Measurements from ENCODE around the gene CCDC88B. TPM values are rescaled to one million over a fixed set of nuclear protein-coding genes. Genes with fewer than 3 reads are reported as not detected.

Gene CCDC88B
- total and polyA plus RNA-seq, 2 experiments from 2014 or later, result 1.8 to 2.6 TPM

DNA sequence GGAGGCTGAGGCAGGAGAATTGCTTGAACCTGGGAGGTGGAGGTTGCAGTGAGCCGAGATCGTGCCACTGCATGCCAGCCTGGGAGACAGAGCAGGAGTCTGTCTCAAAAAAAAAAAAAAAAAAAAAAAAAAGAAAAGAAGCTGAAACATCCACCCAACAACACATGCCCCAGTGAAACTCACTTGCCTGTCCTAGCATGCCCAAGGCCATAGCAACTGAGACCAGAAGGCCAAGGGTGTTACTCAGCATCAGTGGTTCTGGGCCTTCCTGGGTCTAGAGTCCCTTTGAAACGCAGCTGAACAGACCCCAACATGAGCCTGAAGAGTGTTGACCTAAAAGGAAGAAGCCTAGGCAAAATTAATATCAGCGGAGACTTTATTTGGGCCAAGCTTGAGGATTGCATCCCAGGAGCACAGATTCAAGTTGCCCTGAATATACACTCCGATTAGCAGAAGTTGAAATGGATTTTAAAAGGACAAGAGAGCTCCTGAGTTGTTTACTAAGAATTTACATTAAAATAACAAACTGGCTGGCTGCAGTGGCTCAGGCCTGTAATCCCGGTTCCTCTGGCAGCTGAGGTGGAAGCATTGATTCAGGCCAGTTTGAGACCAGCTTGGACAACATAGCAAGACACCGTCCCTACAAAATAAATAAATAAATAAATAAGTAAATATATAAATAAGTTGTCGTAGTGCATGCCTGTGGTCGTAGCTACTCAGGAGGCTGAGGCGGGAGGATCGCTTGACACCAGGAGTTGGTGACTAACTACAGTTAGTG, 15.1 kb upstream of the CCDC88B start:
- H3F3A ChIP-seq (ENCODE audit: insufficient read depth), result no peaks in the 10 kb centered on the region
- TF ChIP-seq EZH2 (IDR thresholded peaks at IDR 0.05; ENCODE audit: insufficient read depth, poor library complexity, severe bottlenecking) (no peak), EZH2phosphoT487 (IDR thresholded peaks at IDR 0.05; ENCODE audit: insufficient read depth, low read depth) (no peak)
- no peak for DNase-seq
- H3K9me3 ChIP-seq (ENCODE audit: low read depth), result no peaks in the 10 kb centered on the region
- H2AFZ ChIP-seq, result no peak overlapping the region
- no peaks in the 10 kb centered on the region for H4K20me1 ChIP-seq (ENCODE audit: insufficient read depth)
- H3K9me2 ChIP-seq (ENCODE audit: insufficient read depth), result no peaks in the 10 kb centered on the region
- whole genome bisulfite sequencing, 2 experiments (ENCODE audit: low coverage in 1 of 2, low lambda C conversion rate in 2 of 2, missing lambda C conversion rate in 2 of 2), result 74 to 78% methylated on average over 11 of the region's 11 CpGs
- no peaks in the 10 kb centered on the region for H3K27me3 ChIP-seq (replicated peaks; ENCODE audit: insufficient read depth)
- 0 out of 2 replicates have a peak, but pooled peaks cover 4% of the 10 kb centered on the region for H3K36me3 ChIP-seq (ENCODE audit: low read depth)
- no peak overlapping the region for H3K9ac ChIP-seq
- in situ Hi-C loops (cut with MboI), result no loop called here
- H3K4me1 ChIP-seq (ENCODE audit: insufficient read depth), result no peaks in the 10 kb centered on the region
- H3K79me2 ChIP-seq (ENCODE audit: insufficient read depth), result peaks cover 3% of the 10 kb centered on the region; the same call in 1 of the 2 replicates
- no peak overlapping the region for H3K4me3 ChIP-seq
- H3K4me2 ChIP-seq (ENCODE audit: unreplicated experiment), result no peak overlapping the region
- H3K27ac ChIP-seq, result no peak overlapping the region

DNA sequence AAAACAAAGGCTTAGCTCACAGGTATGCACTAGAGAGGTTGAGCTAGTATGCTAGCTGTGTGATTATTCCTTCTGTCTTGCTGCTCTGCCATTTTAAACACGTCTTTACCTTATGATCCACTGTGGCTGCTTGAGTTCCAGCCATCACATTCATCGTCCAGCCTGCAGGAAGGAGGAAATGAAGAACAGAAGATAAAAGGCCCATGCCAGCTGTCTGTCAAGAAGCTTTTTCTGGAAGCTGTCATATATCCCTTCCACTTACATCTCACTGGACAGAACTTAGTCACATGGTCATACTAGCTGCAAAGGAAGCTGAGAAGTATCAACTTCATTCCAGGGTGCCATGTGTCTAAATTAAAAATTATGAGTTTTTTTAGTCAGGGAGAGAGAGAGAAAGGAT, 12.6 kb upstream of the CCDC88B start:
- in situ Hi-C loops (cut with MboI), result no loop called here
- DNase-seq, result no peak
- Histone ChIP-seq H3K79me2 (ENCODE audit: insufficient read depth) (no peaks in the 10 kb centered on the region), H3K27me3 (replicated peaks; ENCODE audit: insufficient read depth) (no peaks in the 10 kb centered on the region), H2AFZ (no peak overlapping the region), H3K9me2 (ENCODE audit: insufficient read depth) (no peaks in the 10 kb centered on the region), H4K20me1 (ENCODE audit: insufficient read depth) (no peaks in the 10 kb centered on the region), H3K27ac (no peak overlapping the region), H3K9ac (no peak overlapping the region), H3F3A (ENCODE audit: insufficient read depth) (no peaks in the 10 kb centered on the region), H3K4me2 (ENCODE audit: unreplicated experiment) (no peak overlapping the region), H3K4me1 (ENCODE audit: insufficient read depth) (peaks cover 9% of the 10 kb centered on the region), H3K36me3 (ENCODE audit: low read depth) (no peaks in the 10 kb centered on the region), H3K4me3 (no peak overlapping the region), H3K9me3 (ENCODE audit: low read depth) (no peaks in the 10 kb centered on the region)
- TF ChIP-seq EZH2 (IDR thresholded peaks at IDR 0.05; ENCODE audit: insufficient read depth, poor library complexity, severe bottlenecking) (no peak), EZH2phosphoT487 (IDR thresholded peaks at IDR 0.05; ENCODE audit: insufficient read depth, low read depth) (no peak)
- 71 to 77% methylated on average over 2 of the region's 2 CpGs for WGBS, 2 experiments (ENCODE audit: low coverage in 1 of 2, low lambda C conversion rate in 2 of 2, missing lambda C conversion rate in 2 of 2)

DNA sequence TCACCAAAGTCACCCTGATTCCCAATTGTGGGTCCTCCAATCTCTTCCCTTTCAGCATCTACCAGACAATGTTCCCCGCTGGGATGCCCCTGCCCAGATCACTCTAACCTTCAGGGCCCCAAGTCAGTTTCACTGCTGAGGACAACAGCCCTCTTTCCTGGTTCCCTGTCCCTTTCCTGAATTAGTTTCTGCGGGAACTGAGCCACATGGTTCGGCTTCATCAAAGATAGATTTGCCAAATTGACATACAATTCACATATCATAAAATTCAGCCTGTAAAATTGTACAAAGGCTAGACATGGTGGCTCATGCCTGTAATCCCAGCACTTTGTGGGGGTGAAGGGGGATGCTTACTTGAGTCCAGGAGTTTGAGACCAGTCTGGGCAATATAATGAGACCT, 12.0 kb upstream of the CCDC88B start:
- no peak for DNase-seq
- Histone ChIP-seq H3K27ac (no peak overlapping the region), H3K9ac (no peak overlapping the region), H3K4me1 (ENCODE audit: insufficient read depth) (peaks cover 9% of the 10 kb centered on the region), H3K4me2 (ENCODE audit: unreplicated experiment) (no peak overlapping the region), H3K9me3 (ENCODE audit: low read depth) (no peaks in the 10 kb centered on the region), H3K79me2 (ENCODE audit: insufficient read depth) (no peaks in the 10 kb centered on the region), H3K9me2 (ENCODE audit: insufficient read depth) (no peaks in the 10 kb centered on the region), H3K4me3 (no peak overlapping the region), H3K36me3 (ENCODE audit: low read depth) (no peaks in the 10 kb centered on the region), H3F3A (ENCODE audit: insufficient read depth) (no peaks in the 10 kb centered on the region), H4K20me1 (ENCODE audit: insufficient read depth) (no peaks in the 10 kb centered on the region), H3K27me3 (replicated peaks; ENCODE audit: insufficient read depth) (no peaks in the 10 kb centered on the region), H2AFZ (no peak overlapping the region)
- in situ Hi-C loops (cut with MboI), result no loop called here
- 76% methylated on average over 3 of the region's 3 CpGs for WGBS, 2 experiments (ENCODE audit: low coverage in 1 of 2, low lambda C conversion rate in 2 of 2, missing lambda C conversion rate in 2 of 2)
- TF ChIP-seq EZH2phosphoT487 (IDR thresholded peaks at IDR 0.05; ENCODE audit: insufficient read depth, low read depth), result no peak
- no peak for TF ChIP-seq EZH2 (IDR thresholded peaks at IDR 0.05; ENCODE audit: insufficient read depth, poor library complexity, severe bottlenecking)

DNA sequence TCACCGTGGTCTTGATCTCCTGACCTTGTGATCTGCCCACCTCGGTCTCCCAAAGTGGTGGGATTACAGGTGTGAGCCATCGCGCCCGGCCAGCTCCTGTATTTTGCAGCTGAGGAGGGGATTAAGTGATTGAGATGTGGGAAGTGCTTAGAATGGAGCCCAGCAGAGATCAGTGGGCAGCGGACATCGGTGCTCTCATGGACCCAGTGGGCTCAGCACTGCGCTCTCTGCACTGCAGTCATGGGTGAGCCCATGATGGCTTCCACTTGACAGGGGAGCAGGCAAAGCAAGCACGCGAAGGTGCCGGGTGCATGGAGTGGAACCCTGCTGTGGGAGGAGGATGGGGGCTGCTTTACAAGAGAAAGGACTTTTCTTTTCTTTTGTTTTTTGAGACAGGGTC, 9.1 kb upstream of the CCDC88B start:
- TF ChIP-seq EZH2 (IDR thresholded peaks at IDR 0.05; ENCODE audit: insufficient read depth, poor library complexity, severe bottlenecking) (no peak), EZH2phosphoT487 (IDR thresholded peaks at IDR 0.05; ENCODE audit: insufficient read depth, low read depth) (no peak)
- Histone ChIP-seq H3K27me3 (replicated peaks; ENCODE audit: insufficient read depth) (no peaks in the 10 kb centered on the region), H3K9ac (no peak overlapping the region), H3K4me2 (ENCODE audit: unreplicated experiment) (no peak overlapping the region), H2AFZ (no peak overlapping the region), H3K9me3 (ENCODE audit: low read depth) (no peaks in the 10 kb centered on the region), H3K27ac (no peak overlapping the region), H3K9me2 (ENCODE audit: insufficient read depth) (no peaks in the 10 kb centered on the region), H4K20me1 (ENCODE audit: insufficient read depth) (no peaks in the 10 kb centered on the region), H3K36me3 (ENCODE audit: low read depth) (no peaks in the 10 kb centered on the region), H3F3A (ENCODE audit: insufficient read depth) (no peaks in the 10 kb centered on the region), H3K79me2 (ENCODE audit: insufficient read depth) (no peaks in the 10 kb centered on the region), H3K4me3 (no peak overlapping the region), H3K4me1 (ENCODE audit: insufficient read depth) (peaks cover 9% of the 10 kb centered on the region)
- no peak for DNase-seq
- 77 to 84% methylated on average over 10 to 11 of the region's 11 CpGs for WGBS, 2 experiments (ENCODE audit: low coverage in 1 of 2, low lambda C conversion rate in 2 of 2, missing lambda C conversion rate in 2 of 2)
- in situ Hi-C loops (cut with MboI), result no loop called here
